GM19455 (cell line): ENCODE results near the gene LRRC55.

Experiments
- ATAC-seq: cut with Tn5 transposase; IDR thresholded peaks from one replicate; pipeline ENCODE4 v1.9.1; 2021; ENCODE audit not compliant: unreplicated experiment

LRRC55 gene, protein sequence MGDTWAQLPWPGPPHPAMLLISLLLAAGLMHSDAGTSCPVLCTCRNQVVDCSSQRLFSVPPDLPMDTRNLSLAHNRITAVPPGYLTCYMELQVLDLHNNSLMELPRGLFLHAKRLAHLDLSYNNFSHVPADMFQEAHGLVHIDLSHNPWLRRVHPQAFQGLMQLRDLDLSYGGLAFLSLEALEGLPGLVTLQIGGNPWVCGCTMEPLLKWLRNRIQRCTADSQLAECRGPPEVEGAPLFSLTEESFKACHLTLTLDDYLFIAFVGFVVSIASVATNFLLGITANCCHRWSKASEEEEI

GRCh38 chr11:57181678-57182305 lies at the start of gene LRRC55:
LRRC55 (plus strand) TSS chr11:57181953; CDS start chr11:57182023, 70 bp downstream.
- ATAC-seq, result no peak

DNA sequence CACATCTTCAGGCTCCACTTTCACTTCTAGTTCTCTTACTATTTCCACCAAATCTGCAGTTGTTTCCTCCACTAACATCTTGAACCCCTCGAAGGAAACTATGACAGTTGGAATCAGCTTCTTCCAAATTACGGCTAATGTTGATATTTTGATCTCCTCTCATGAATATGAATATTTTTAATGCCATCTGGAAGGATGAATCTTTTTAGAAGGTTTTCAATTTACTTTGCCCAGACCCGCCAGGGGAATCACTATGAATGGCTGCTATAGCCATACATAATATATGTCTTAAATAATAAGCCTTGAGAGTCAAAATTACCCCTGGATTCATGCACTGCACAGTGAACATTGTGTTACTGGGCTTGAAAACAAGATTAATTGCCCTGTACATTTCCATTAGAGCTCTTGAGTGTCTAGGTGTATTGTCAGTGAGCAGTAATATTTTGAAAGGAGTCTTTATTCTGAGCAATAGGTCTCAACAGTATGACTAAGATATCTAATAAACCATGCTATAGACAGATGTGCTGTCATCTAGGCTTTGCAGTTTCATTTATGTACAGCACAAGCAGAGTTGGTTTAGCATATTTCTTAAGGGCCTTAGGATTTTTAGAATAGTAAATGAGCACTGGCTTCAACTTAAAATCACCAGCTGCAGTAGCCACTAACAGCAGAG lies 48.3 kb upstream of the LRRC55 start:
- no peak for ATAC-seq

DNA sequence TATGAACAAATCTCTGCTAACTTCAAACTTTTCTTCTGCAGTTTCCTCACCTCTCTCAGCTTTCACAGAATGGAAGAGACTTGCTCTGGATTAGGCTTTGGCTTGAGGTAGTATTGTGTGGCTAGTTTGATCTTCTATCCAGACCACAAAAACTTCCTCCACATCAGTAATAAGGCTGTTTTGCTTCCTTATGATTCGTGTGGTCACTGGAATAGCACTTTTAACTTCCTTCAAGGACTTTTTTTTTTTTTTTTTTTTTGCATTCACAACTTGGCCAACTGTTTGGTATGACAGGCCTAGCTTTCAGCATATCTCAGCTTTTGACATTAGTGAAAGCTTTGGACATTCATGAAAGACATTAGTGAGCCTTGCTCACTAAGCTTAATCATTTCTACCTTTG lies 47.5 kb upstream of the LRRC55 start:
- ATAC-seq, result no peak

DNA sequence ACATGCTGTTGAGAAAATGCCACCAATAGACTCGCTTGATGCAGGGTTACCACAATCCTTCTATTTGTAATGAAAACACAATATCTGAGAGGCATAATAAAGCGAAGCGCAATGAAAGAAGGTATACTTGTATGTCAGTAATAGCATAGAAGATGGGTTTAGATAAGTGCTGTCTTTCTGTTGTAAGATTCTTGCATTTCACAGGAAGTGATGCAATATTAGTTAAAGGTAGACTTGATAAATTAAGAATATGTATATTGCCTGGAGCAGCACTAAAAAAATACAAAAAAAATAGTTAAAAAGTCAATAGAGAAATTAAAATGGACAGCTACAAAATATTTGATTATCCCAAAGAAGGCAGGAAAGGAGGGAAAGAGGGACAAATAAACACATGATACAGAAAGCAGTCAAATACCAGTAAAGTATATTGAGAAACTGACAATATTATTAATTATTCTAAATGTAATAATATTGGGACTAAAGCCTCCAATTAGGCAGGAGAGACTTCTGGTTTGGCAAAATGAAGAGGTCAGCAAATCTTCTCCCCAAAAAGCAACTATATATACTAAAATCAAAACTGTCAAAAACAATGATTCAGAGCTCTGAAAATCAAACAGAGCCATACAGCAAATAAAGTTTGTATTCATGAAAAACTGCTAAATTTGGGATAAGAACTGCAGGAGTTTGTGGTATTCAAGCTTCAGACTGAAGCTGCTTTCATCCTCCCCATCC lies 46.6 kb upstream of the LRRC55 start:
- no peak for ATAC-seq

- ATAC-seq, result no peak
Measured at GRCh38 chr11:57140568-57140967, 41.2 kb upstream of the LRRC55 start.

DNA sequence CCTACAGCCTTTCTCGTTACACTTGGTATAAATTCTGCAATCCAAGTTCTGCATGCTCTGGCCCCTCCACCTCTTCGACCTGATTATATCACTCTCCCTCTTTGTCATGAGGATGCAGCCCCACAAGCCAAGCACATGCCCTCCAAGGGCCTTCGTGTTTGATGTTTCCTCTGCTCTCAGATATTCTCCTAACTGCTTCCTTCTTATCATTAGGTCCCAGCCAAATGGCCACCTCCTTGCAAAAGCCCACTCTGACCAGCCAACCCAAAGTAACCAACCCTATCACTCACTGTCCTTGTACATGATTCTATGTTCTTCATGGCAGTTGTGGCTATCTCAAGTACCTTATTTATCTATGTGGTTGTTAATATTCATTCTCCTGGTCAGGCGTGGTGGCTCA lies 38.3 kb upstream of the LRRC55 start:
- ATAC-seq, result no peak

DNA sequence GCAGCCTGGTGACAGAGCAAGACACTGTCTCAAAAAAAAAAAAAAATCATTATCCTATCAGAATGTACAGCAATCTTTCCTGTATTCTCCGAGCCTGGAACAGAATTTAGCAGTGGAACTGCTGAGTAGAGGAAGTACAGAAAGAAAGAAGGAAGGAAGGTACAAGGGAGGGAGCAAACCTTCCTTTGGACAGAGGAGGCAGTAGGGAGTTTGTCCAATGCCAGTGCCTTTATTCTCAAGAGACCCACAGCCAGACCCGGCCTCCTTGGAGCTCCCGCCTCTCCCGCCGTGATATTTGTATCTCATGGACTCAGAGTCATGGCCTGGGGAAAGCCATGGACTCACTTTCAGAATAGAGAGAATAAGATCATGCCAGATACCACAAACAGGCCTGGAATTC lies 37.7 kb upstream of the LRRC55 start:
- ATAC-seq, result no peak

DNA sequence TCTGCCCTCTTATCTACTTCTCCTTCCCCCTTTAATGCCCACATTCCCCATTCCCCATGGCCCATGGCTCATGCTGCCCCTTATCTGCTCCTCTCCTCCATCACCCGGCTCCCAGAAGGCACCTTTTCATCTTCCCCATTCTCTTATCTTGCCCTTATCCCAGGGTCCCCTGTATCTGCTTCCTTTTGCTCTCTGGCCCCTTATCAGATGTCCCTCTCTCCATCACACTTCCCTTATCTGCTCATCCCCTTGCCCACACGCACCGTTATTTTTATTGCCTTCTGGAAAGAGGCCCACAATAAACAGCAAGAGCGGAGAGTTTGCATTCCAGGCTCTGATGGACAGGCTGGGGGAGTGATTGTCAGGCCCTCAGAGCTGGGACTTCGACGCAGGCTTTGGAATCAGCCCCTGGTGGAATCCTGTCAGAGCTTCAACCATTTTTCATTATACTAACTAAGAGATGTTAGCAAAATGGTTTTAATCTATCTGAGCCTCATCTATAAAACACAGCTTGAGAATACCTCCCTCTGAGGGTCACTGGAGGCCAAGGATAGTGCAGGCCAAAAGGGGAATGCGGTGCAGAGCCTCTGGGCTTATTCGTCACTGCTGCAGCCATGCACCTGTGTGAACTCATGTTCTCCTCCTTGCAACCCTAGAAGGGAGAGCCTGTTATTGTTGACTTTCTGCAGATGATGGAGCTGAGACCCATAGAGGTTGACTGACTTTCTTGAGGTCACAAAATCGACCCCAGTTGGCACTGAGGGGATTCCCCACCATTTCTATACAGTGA lies 37.0 kb upstream of the LRRC55 start:
- ATAC-seq, result no peak

- no peak for ATAC-seq
Measured at GRCh38 chr11:57146301-57146700, 35.5 kb upstream of the LRRC55 start.

GRCh38 chr11:57148621-57149020 lies 33.1 kb upstream of the LRRC55 start:
- ATAC-seq, result no peak

GRCh38 chr11:57150454-57150917 lies 31.3 kb upstream of the LRRC55 start:
- no peak for ATAC-seq

DNA sequence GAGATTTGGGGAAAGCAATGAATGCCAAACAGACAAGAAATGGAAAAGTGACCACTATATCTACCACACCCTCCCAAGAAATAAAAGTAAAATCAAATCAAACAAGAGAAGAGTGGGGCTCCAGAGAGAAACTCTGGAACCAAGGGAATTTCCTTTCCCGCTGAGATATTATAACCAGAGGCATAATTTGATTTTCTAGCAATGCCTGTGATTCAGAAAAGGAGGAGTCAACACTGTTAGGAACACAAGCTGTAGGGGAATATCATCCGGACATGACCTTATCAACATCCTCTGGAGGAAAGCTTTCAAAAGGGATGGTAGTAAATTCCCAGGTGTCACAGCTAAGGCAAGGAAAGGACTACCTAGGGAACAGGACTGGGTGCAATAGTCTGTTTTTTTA lies 29.6 kb upstream of the LRRC55 start:
- ATAC-seq, result no peak

GRCh38 chr11:57153448-57153847 lies 28.3 kb upstream of the LRRC55 start:
- no peak for ATAC-seq

DNA sequence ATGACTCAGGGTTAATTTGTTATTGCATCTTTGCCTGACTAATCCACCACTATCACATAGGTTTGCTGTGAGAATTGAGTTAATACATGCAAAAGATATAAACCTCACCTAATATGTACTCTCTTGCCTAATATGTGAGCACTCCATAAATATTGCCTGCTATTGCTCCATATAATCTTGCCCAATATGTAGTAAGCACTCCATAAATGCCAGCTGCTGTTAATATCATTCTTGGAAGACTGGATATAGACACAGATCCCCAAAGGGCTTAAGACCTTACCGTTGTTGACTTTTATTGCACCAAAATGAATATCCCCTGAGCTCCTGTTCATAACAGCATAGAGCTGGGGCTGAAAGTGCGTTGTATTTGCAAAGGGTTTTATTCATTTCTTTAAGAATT lies 27.0 kb upstream of the LRRC55 start:
- ATAC-seq, result no peak

GRCh38 chr11:57155400-57155799 lies 26.4 kb upstream of the LRRC55 start:
- no peak for ATAC-seq

- no peak for ATAC-seq
Measured at GRCh38 chr11:57155838-57156607, 25.7 kb upstream of the LRRC55 start.

DNA sequence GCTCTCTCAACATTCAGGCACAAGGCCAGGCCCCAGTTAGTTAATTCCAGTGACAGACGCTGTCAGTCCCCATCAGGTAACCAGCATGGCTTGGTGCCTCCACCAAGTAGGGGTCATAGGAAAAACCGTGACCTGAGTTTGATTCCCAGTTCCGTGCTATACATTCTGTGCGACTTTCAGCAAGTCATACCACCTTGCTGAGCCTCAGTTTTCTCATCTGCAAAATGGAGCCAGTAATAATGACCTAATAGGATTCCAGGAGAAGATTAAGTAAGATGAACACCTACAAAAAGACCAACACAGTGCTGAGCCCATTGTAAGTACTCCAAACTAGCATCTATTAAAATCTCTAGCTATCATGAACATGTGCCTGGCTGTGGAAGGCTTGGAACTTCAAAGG lies 24.8 kb upstream of the LRRC55 start:
- ATAC-seq, result no peak

DNA sequence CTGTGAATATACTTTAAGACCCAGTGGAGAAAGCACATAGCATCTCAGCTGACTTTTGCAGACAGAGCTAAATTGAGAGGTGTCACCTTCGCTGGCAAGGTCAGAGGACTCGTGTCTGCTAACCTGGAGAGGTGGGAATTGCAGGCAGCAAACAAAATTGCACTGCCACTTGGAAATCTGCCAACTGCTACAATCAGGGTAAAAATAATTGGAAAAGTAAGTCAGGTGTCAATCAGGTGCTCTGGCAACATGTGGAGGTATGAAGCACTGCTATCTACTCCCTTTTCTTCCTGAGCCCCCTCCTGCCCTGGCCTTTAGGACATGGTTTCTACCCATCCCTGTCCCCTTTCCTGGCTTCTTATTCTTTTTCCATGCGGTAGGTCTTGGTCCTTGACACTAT lies 24.1 kb upstream of the LRRC55 start:
- no peak for ATAC-seq

GRCh38 chr11:57158180-57158579 lies 23.6 kb upstream of the LRRC55 start:
- no peak for ATAC-seq

GRCh38 chr11:57158599-57158998 lies 23.2 kb upstream of the LRRC55 start:
- no peak for ATAC-seq
